Mesenchymal stem cell (in vitro differentiated cells and primary cell): ENCODE measurements around the gene IL20RB.

Experiments used
- DNase-seq: peaks from one replicate; pipeline ENCODE4 v3.0.0-alpha.2; 2013
- H2AFZ ChIP-seq: one replicate; pipeline ENCODE4 v1.6.1; 2013; ENCODE audit warnings: low read depth, mild to moderate bottlenecking, control low read depth, inconsistent platforms, low read length, moderate library complexity
- H2AK5ac ChIP-seq: 2 replicates; pipeline ENCODE4 v1.6.1; 2013; ENCODE audit warnings: low read length, moderate library complexity, mild to moderate bottlenecking, inconsistent platforms; ENCODE audit not compliant: severe bottlenecking
- H2BK120ac ChIP-seq: one replicate; pipeline ENCODE4 v1.6.1; 2013; ENCODE audit warnings: low read depth, mild to moderate bottlenecking, inconsistent platforms, low read length, moderate library complexity
- H2BK12ac ChIP-seq, 2 experiments: one replicate each; pipeline ENCODE4 v1.6.1; 2013; ENCODE audit warnings: inconsistent platforms in 2 of 2, low read length in 2 of 2, mild to moderate bottlenecking in 2 of 2, moderate library complexity in 2 of 2, control low read depth in 1 of 2
- H2BK15ac ChIP-seq: one replicate; pipeline ENCODE4 v1.6.1; 2013; ENCODE audit warnings: mild to moderate bottlenecking, low read depth, inconsistent platforms; ENCODE audit not compliant: poor library complexity, severe bottlenecking
- H2BK5ac ChIP-seq: 2 replicates; pipeline ENCODE4 v1.6.1; 2013; ENCODE audit warnings: low read depth, mild to moderate bottlenecking, low read length, control low read depth, inconsistent platforms; ENCODE audit not compliant: poor library complexity, severe bottlenecking
- H3K14ac ChIP-seq, 2 experiments: one replicate each; pipeline ENCODE4 v1.6.1; 2013; ENCODE audit warnings: inconsistent platforms in 2 of 2, low read length in 2 of 2, control low read depth in 1 of 2, mild to moderate bottlenecking in 1 of 2, moderate library complexity in 1 of 2
- H3K18ac ChIP-seq, 2 experiments: one replicate each; pipeline ENCODE4 v1.6.1; 2013; ENCODE audit warnings: inconsistent platforms in 2 of 2, low read length in 2 of 2, control low read depth in 1 of 2, low read depth in 1 of 2, mild to moderate bottlenecking in 1 of 2
- H3K23ac ChIP-seq, 2 experiments: one replicate each; pipeline ENCODE4 v1.6.1; 2013; ENCODE audit warnings: inconsistent platforms in 2 of 2, low read length in 2 of 2, mild to moderate bottlenecking in 2 of 2, moderate library complexity in 2 of 2, control low read depth in 1 of 2
- H3K27ac ChIP-seq: 2 replicates; pipeline ENCODE4 v1.5.1; 2013; ENCODE audit warnings: mild to moderate bottlenecking, moderate library complexity, low read length, control low read depth, inconsistent platforms; ENCODE audit not compliant: poor library complexity, severe bottlenecking
- H3K27me3 ChIP-seq, 2 experiments: 2 replicates each; pipeline versions ENCODE4 v1.6.1 to v1.7.0; 2013; ENCODE audit warnings: low read length in 2 of 2, mild to moderate bottlenecking in 2 of 2, moderate library complexity in 2 of 2, control low read depth in 1 of 2, inconsistent platforms in 1 of 2; ENCODE audit not compliant: control insufficient read depth in 1 of 2, insufficient read depth in 1 of 2
- H3K36me3 ChIP-seq, 2 experiments: 2 replicates each; pipeline versions ENCODE4 v1.6.1 to v1.7.0; 2013; ENCODE audit warnings: low read length in 2 of 2, control low read depth in 1 of 2, inconsistent platforms in 1 of 2, low read depth in 1 of 2, mild to moderate bottlenecking in 1 of 2; ENCODE audit not compliant: insufficient read depth in 2 of 2, control insufficient read depth in 1 of 2
- H3K4ac ChIP-seq, 2 experiments: one replicate each; pipeline ENCODE4 v1.6.1; 2013; ENCODE audit warnings: inconsistent platforms in 2 of 2, low read length in 2 of 2, mild to moderate bottlenecking in 2 of 2, moderate library complexity in 2 of 2, control low read depth in 1 of 2, low read depth in 1 of 2
- H3K4me1 ChIP-seq: 2 replicates; pipeline ENCODE4 v1.6.1; 2013; ENCODE audit warnings: low read depth, low read length, control low read depth; ENCODE audit not compliant: control insufficient read depth, insufficient read depth
- H3K4me2 ChIP-seq: 2 replicates; pipeline ENCODE4 v1.6.1; 2013; ENCODE audit warnings: low read length, mild to moderate bottlenecking, inconsistent platforms; ENCODE audit not compliant: poor library complexity, severe bottlenecking
- H3K4me3 ChIP-seq, 2 experiments: 2 replicates each; pipeline versions ENCODE4 v1.5.1 to v1.7.0; 2013; ENCODE audit warnings: low read length in 2 of 2, mild to moderate bottlenecking in 2 of 2, control low read depth in 1 of 2, low read depth in 1 of 2; ENCODE audit not compliant: insufficient read depth in 1 of 2
- H3K79me1 ChIP-seq: replicated peaks from 2 replicates; pipeline ENCODE4 v1.6.1; 2013; ENCODE audit warnings: mild to moderate bottlenecking, control low read depth, low read length, inconsistent platforms; ENCODE audit not compliant: poor library complexity, severe bottlenecking
- H3K9ac ChIP-seq: 2 replicates; pipeline ENCODE4 v1.7.0; 2013; ENCODE audit warnings: mild to moderate bottlenecking, low read length, moderate library complexity
- H3K9me3 ChIP-seq: 2 replicates; pipeline ENCODE4 v1.7.0; 2013; ENCODE audit warnings: mild to moderate bottlenecking, low read length; ENCODE audit not compliant: control insufficient read depth
- H4K8ac ChIP-seq: one replicate; pipeline ENCODE4 v1.6.1; 2013; ENCODE audit warnings: inconsistent platforms, mild to moderate bottlenecking, low read length, moderate library complexity
- H4K91ac ChIP-seq: one replicate; pipeline ENCODE4 v1.6.1; 2013; ENCODE audit warnings: mild to moderate bottlenecking, low read length, inconsistent platforms
- WGBS: methylation state at CpG from one replicate; pipeline ENCODE4 v1.1.7; 2013; ENCODE audit warnings: mixed read lengths; 5-methylcytosine and 5-hydroxymethylcytosine counted together

IL20RB gene

DNA sequence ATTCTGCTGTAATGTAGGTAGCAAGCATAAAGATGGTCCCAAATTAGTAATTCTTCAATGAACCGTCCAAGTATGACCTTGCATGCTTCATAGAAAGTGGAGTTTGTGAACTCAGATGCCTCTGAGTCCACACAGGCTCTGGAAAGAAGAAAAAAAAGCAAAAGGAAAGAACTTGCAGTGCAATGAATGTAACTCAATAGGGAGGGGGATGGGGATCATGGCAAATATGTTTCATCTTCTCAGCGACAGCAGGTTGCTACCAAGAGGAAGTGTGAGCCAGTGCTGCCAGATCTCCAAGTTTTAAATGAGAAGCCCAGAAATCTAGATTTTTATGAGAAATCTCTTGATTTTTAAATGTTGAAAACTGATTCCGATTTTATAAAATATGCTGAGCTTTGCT, 50.3 kb downstream of the IL20RB start:
- no peak for DNase-seq
- Histone ChIP-seq H3K4me3 (no peak overlapping the region), H3K27me3 (no peaks in the 10 kb centered on the region), H3K14ac (no peak overlapping the region), H4K91ac (no peak overlapping the region), H4K8ac (no peak overlapping the region), H2AK5ac (no peak overlapping the region), H2BK120ac (no peak overlapping the region), H3K23ac (no peak overlapping the region), H3K27ac (no peak overlapping the region), H3K4ac (no peak overlapping the region), H2BK15ac (no peak overlapping the region), H2BK5ac (no peak overlapping the region), H2BK12ac (no peak overlapping the region), H2AFZ (no peak overlapping the region), H3K36me3 (no peaks in the 10 kb centered on the region), H3K9me3 (no peaks in the 10 kb centered on the region), H3K4me1 (peaks cover 8% of the 10 kb centered on the region), H3K4me2 (no peak overlapping the region), H3K18ac (no peak overlapping the region), H3K79me1 (no peaks in the 10 kb centered on the region), H3K9ac (no peak overlapping the region)
- 92% methylated on average over 3 of the region's 3 CpGs for WGBS

DNA sequence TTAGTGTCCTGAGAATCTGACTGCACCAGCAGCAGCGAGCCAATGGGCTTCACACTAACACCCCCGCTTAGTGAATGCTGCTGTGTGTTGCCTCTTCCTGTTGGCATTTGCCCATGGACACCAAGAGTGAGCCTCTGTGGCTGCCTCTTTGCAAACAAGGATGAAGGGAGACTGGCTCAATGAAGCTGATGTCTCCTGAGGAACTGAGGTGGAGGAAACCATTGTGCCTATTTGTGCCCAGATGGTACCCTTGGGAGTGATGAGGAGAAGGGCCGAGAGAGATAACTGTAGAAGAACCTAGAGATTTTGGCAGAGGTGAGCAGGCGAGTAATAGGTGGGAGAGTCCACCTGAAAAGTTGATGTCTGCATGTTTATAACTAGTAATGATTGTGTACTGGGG, 51.2 kb downstream of the IL20RB start:
- Histone ChIP-seq H3K4me2 (no peak overlapping the region), H3K27ac (no peak overlapping the region), H3K18ac (no peak overlapping the region), H2BK12ac (no peak overlapping the region), H3K14ac (no peak overlapping the region), H3K36me3 (no peaks in the 10 kb centered on the region), H3K9me3 (no peaks in the 10 kb centered on the region), H3K79me1 (no peaks in the 10 kb centered on the region), H4K8ac (no peak overlapping the region), H3K4me1 (peaks cover 8% of the 10 kb centered on the region), H2AK5ac (no peak overlapping the region), H3K4me3 (no peak overlapping the region), H2BK15ac (no peak overlapping the region), H4K91ac (no peak overlapping the region), H3K27me3 (no peaks in the 10 kb centered on the region), H3K23ac (no peak overlapping the region), H2BK5ac (no peak overlapping the region), H3K9ac (no peak overlapping the region), H3K4ac (no peak overlapping the region), H2BK120ac (no peak overlapping the region), H2AFZ (no peak overlapping the region)
- WGBS = 97% methylated on average over 4 of the region's 4 CpGs
- DNase-seq = no peak

GRCh38 chr3:137010137-137010536, 52.4 kb downstream of the IL20RB start:
- no peaks in the 10 kb centered on the region for H3K27me3 ChIP-seq
- no peak overlapping the region for H2BK5ac ChIP-seq
- H3K4ac ChIP-seq = no peak overlapping the region
- no peak overlapping the region for H2AFZ ChIP-seq
- no peak overlapping the region for H4K8ac ChIP-seq
- H3K9me3 ChIP-seq = no peaks in the 10 kb centered on the region
- no peak overlapping the region for H2BK15ac ChIP-seq
- no peak overlapping the region for H2AK5ac ChIP-seq
- H3K27ac ChIP-seq = no peak overlapping the region
- H2BK120ac ChIP-seq = no peak overlapping the region
- no peak overlapping the region for H3K4me3 ChIP-seq
- no peak overlapping the region for H2BK12ac ChIP-seq
- no peak overlapping the region for H3K18ac ChIP-seq
- no peaks in the 10 kb centered on the region for H3K36me3 ChIP-seq
- no peak overlapping the region for H3K9ac ChIP-seq
- no peak for DNase-seq
- 95% methylated on average over 6 of the region's 6 CpGs for WGBS
- no peak overlapping the region for H3K4me2 ChIP-seq
- no peak overlapping the region for H3K14ac ChIP-seq
- H3K23ac ChIP-seq = no peak overlapping the region
- no peak overlapping the region for H4K91ac ChIP-seq
- H3K79me1 ChIP-seq = no peaks in the 10 kb centered on the region
- peaks cover 10% of the 10 kb centered on the region for H3K4me1 ChIP-seq

- H3K18ac ChIP-seq = no peak overlapping the region
- H3K9me3 ChIP-seq = no peaks in the 10 kb centered on the region
- H2AFZ ChIP-seq = no peak overlapping the region
- H4K91ac ChIP-seq = no peak overlapping the region
- H3K4ac ChIP-seq = peak overlapping the region in 1 of 2 experiments; percentile 35
- H3K27me3 ChIP-seq = no peaks in the 10 kb centered on the region
- H3K14ac ChIP-seq = no peak overlapping the region
- H2BK120ac ChIP-seq = no peak overlapping the region
- no peak overlapping the region for H2AK5ac ChIP-seq
- H4K8ac ChIP-seq = no peak overlapping the region
- H3K23ac ChIP-seq = no peak overlapping the region
- H2BK15ac ChIP-seq = no peak overlapping the region
- H3K9ac ChIP-seq = no peak overlapping the region
- peaks cover 10% of the 10 kb centered on the region for H3K4me1 ChIP-seq
- no peak for DNase-seq
- no peak overlapping the region for H2BK12ac ChIP-seq
- WGBS = 97% methylated on average over 4 of the region's 4 CpGs
- H3K4me3 ChIP-seq = no peak overlapping the region
- no peaks in the 10 kb centered on the region for H3K79me1 ChIP-seq
- no peak overlapping the region for H3K4me2 ChIP-seq
- H3K27ac ChIP-seq = no peak overlapping the region
- no peak overlapping the region for H2BK5ac ChIP-seq
- H3K36me3 ChIP-seq = no peaks in the 10 kb centered on the region
Measured at GRCh38 chr3:137011153-137011552, 53.4 kb downstream of the IL20RB start.
